LoVo (cell line): ENCODE data around the gene PDE4D.

Experiments
- DNase-seq: peaks from one replicate; pipeline ENCODE4 v3.0.0-alpha.2; 2016; ENCODE audit warnings: low spot score

The PDE4D gene

GRCh38 chr5:59142138-59142537 lies 751.4 kb downstream of the PDE4D start:
- DNase-seq: no peak

GRCh38 chr5:59140133-59140532 lies 753.4 kb downstream of the PDE4D start:
- DNase-seq: no peak

- DNase-seq: no peak
Observed at GRCh38 chr5:59139695-59140094, 753.8 kb downstream of the PDE4D start.

- DNase-seq: no peak
Observed at GRCh38 chr5:59138509-59138908, 755.0 kb downstream of the PDE4D start.

GRCh38 chr5:59137846-59138245 lies 755.7 kb downstream of the PDE4D start:
- no peak for DNase-seq

GRCh38 chr5:59136549-59136948 lies 757.0 kb downstream of the PDE4D start:
- no peak for DNase-seq

- DNase-seq: no peak
Observed at GRCh38 chr5:59134471-59135163, 758.9 kb downstream of the PDE4D start.

- peak; percentile 29 for DNase-seq
Observed at GRCh38 chr5:59133764-59134261, 759.7 kb downstream of the PDE4D start.

GRCh38 chr5:59132131-59132530 lies 761.4 kb downstream of the PDE4D start:
- no peak for DNase-seq

GRCh38 chr5:59130431-59130830 lies 763.1 kb downstream of the PDE4D start:
- no peak for DNase-seq

GRCh38 chr5:59128646-59129290 lies 764.8 kb downstream of the PDE4D start:
- DNase-seq: no peak

GRCh38 chr5:59126708-59127573 lies 766.6 kb downstream of the PDE4D start:
- no peak for DNase-seq

- DNase-seq: no peak
Observed at GRCh38 chr5:59126016-59126707, 767.4 kb downstream of the PDE4D start.

- no peak for DNase-seq
Observed at GRCh38 chr5:59125011-59125961, 768.2 kb downstream of the PDE4D start.

GRCh38 chr5:59123595-59124561 lies 769.6 kb downstream of the PDE4D start:
- no peak for DNase-seq

GRCh38 chr5:59119480-59119879 lies 774.0 kb downstream of the PDE4D start:
- no peak for DNase-seq

GRCh38 chr5:59117320-59117719 lies 776.2 kb downstream of the PDE4D start:
- no peak for DNase-seq

GRCh38 chr5:59116231-59116865 lies 777.2 kb downstream of the PDE4D start:
- no peak for DNase-seq

- no peak for DNase-seq
Observed at GRCh38 chr5:59115345-59115744, 778.2 kb downstream of the PDE4D start.
